PC-3 (cell line): Measurements from ENCODE around the gene FLNB.

Experiments used
- EZH2 ChIP-seq: fragments of 300-600 bp; sonication (generic); IDR thresholded peaks from one replicate; pipeline ENCODE4 v1.6.1; 2017; ENCODE audit warnings: antibody characterized with exemption, mild to moderate bottlenecking, low read length; ENCODE audit not compliant: unreplicated experiment
- EZH2phosphoT487 ChIP-seq: fragments of 300-600 bp; sonication (generic); IDR thresholded peaks from 2 replicates; pipeline ENCODE4 v1.6.1; 2018; ENCODE audit warnings: mild to moderate bottlenecking, antibody characterized with exemption, low read length, borderline replicate concordance
- TF ChIP-seq, protein P1 (sequence below): fragments of 300-600 bp; sonication (generic); conservative IDR thresholded peaks from 2 replicates; pipeline ENCODE4 v1.5.1; 2017; ENCODE audit warnings: antibody characterized with exemption, low read depth, mild to moderate bottlenecking, low read length

DNA sequence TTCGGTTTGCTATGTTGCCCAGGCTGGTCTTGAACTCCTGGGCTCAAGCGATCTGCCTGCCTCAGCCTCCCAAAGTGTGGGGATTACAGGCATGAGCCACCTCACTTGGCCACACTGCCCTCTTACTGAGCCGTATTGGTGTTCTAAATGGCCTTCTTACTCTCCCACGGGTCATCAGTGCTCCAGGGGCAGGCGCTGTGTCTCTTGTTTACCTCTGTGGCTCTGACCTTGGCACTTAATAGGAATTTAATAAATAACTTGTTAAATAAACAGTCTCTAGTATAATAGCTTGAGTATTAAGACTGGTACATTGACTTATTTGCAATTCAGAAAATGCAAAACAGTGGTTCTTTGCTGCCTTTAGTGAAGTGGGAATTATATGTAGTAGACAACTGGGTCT, 13.7 kb downstream of the FLNB start:
- TF ChIP-seq EZH2 (no peak), EZH2phosphoT487 (no peak)
- TF ChIP-seq, protein P1, sequence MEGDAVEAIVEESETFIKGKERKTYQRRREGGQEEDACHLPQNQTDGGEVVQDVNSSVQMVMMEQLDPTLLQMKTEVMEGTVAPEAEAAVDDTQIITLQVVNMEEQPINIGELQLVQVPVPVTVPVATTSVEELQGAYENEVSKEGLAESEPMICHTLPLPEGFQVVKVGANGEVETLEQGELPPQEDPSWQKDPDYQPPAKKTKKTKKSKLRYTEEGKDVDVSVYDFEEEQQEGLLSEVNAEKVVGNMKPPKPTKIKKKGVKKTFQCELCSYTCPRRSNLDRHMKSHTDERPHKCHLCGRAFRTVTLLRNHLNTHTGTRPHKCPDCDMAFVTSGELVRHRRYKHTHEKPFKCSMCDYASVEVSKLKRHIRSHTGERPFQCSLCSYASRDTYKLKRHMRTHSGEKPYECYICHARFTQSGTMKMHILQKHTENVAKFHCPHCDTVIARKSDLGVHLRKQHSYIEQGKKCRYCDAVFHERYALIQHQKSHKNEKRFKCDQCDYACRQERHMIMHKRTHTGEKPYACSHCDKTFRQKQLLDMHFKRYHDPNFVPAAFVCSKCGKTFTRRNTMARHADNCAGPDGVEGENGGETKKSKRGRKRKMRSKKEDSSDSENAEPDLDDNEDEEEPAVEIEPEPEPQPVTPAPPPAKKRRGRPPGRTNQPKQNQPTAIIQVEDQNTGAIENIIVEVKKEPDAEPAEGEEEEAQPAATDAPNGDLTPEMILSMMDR: no peak
